Body of pancreas (tissue), 4 donors: ENCODE results near the gene OGFR.

ENCODE experiments used
- POLR2A ChIP-seq, 3 donors: fragments of 450-650 bp; IDR thresholded peaks; one replicate each; pipeline ENCODE4 v1.6.1; 2016; ENCODE audit warnings: antibody characterized with exemption in 3 of 3, mild to moderate bottlenecking in 2 of 3
- TF ChIP-seq, protein P1 (sequence below), 7 experiments: fragments of 450-650 bp in 4 of 7; fragments of 200-600 bp in 3 of 7; sonication (generic) in 3 of 7; IDR thresholded peaks; one replicate each; pipeline ENCODE4 v1.5.1; 2016 to 2019; ENCODE audit warnings: antibody characterized with exemption in 7 of 7

DNA sequence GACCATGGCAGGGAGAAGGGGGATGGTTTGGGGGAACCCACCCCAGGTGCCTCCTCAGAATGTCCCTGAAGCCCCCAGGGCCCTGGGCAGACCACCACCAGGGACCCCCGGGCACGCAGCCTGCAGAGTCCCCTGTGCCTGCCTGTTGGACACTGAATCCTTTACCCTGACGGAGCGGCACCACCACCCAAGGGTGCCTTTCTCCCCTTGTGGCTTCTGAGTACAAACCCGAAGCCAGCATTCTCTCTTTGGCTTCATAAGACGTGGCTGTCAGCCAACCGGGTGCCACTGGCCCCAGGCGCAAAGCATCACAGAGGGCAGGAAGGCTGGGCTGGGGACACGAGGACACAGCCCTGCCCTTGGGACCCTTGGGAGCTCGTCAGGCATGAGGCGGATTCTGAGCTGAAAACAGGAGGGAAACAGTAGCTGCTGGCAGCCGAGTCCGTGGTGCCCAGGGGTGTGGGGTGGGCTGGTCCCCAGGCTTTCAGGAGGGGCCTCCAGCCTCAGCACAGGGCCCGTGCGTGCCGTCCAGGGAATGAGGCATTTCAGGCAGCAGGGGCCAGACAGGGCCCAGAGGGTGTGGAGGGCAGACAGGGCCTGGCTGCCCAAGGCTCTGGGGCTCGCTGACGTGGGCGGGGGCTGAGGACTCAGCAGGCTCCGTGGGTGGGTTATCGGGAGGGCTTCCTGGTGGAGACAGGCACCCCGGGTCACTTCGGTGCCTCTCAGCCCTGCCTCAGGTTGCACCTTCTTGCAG is 15.8 kb downstream of the OGFR start:
- TF ChIP-seq, protein P1, sequence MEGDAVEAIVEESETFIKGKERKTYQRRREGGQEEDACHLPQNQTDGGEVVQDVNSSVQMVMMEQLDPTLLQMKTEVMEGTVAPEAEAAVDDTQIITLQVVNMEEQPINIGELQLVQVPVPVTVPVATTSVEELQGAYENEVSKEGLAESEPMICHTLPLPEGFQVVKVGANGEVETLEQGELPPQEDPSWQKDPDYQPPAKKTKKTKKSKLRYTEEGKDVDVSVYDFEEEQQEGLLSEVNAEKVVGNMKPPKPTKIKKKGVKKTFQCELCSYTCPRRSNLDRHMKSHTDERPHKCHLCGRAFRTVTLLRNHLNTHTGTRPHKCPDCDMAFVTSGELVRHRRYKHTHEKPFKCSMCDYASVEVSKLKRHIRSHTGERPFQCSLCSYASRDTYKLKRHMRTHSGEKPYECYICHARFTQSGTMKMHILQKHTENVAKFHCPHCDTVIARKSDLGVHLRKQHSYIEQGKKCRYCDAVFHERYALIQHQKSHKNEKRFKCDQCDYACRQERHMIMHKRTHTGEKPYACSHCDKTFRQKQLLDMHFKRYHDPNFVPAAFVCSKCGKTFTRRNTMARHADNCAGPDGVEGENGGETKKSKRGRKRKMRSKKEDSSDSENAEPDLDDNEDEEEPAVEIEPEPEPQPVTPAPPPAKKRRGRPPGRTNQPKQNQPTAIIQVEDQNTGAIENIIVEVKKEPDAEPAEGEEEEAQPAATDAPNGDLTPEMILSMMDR (IDR thresholded peaks at IDR 0.05): no peak
- no peak for TF ChIP-seq POLR2A (IDR thresholded peaks at IDR 0.05)
